ENCODE measurements around the gene SCRN3.
"Not testable (repeated sequence)": the region's sequence is repeated elsewhere in the genome, so short reads cannot be mapped to it uniquely, and the experiment has no call there.

Gene SCRN3

GRCh38 chr2:174395284-174395968 is at the start of gene SCRN3:
SCRN3 (plus strand) TSS chr2:174395730; CDS start chr2:174398284, 2,554 bp downstream.
- DNase-seq = peak; percentile 74

GRCh38 chr2:174350018-174350417 is 45.5 kb upstream of the SCRN3 start:
- DNase-seq = no peak

GRCh38 chr2:174350593-174351181 is 44.8 kb upstream of the SCRN3 start:
- DNase-seq = no peak

GRCh38 chr2:174353004-174353403 is 42.5 kb upstream of the SCRN3 start:
- DNase-seq = no peak

GRCh38 chr2:174356347-174356746 is 39.2 kb upstream of the SCRN3 start:
- no peak for DNase-seq

GRCh38 chr2:174359663-174360062 is 35.9 kb upstream of the SCRN3 start:
- not testable (repeated sequence) for DNase-seq

- no peak for DNase-seq
Measured at GRCh38 chr2:174362949-174363348, 32.6 kb upstream of the SCRN3 start.

- not testable (repeated sequence) for DNase-seq
Measured at GRCh38 chr2:174363492-174364225, 31.9 kb upstream of the SCRN3 start.

- no peak for DNase-seq
Measured at GRCh38 chr2:174364628-174365027, 30.9 kb upstream of the SCRN3 start.

- no peak for DNase-seq
Measured at GRCh38 chr2:174365571-174365970, 30.0 kb upstream of the SCRN3 start.

GRCh38 chr2:174368691-174369090 is 26.8 kb upstream of the SCRN3 start:
- no peak for DNase-seq

GRCh38 chr2:174376967-174377366 is 18.6 kb upstream of the SCRN3 start:
- peak; percentile 22 for DNase-seq

GRCh38 chr2:174383796-174384195 is 11.7 kb upstream of the SCRN3 start:
- DNase-seq = no peak

GRCh38 chr2:174385201-174385600 is 10.3 kb upstream of the SCRN3 start:
- no peak for DNase-seq

- DNase-seq = not testable (repeated sequence)
Measured at GRCh38 chr2:174388706-174389105, 6.8 kb upstream of the SCRN3 start.

GRCh38 chr2:174389542-174389941 is 6.0 kb upstream of the SCRN3 start:
- DNase-seq = no peak

GRCh38 chr2:174390303-174390702 is 5.2 kb upstream of the SCRN3 start:
- DNase-seq = not testable (repeated sequence)

- DNase-seq = no peak
Measured at GRCh38 chr2:174392706-174393105, 2.8 kb upstream of the SCRN3 start.

GRCh38 chr2:174395969-174396630 is 570 bp downstream of the SCRN3 start:
- peak; percentile 34 for DNase-seq

GRCh38 chr2:174397773-174398172 is 2.2 kb downstream of the SCRN3 start:
- DNase-seq = no peak

GRCh38 chr2:174399171-174399570 is 3.6 kb downstream of the SCRN3 start:
- DNase-seq = peak; percentile 18

GRCh38 chr2:174400853-174401252 is 5.3 kb downstream of the SCRN3 start:
- DNase-seq = no peak

- no peak for DNase-seq
Measured at GRCh38 chr2:174403628-174404027, 8.1 kb downstream of the SCRN3 start.

Data from EL (cell line).